PC-3 (cell line): ENCODE results near the gene ZNF311. TPM values are rescaled to one million over a fixed set of nuclear protein-coding genes. Genes with fewer than 3 reads are reported as not detected.

ENCODE experiments used
- ATAC-seq: fragments of 200-7000 bp; cut with Tn5 transposase; 2 replicates; pipeline ENCODE4 v1.9.1; 2020; ENCODE audit warnings: mild to moderate bottlenecking, moderate library complexity
- BruUV-seq: library from RNA; stranded (reverse); fragments of 400-500 nt; replicated peaks from 2 replicates; lab custom pipeline; 2021; lab: Mats Ljungman, UMichigan
- CTCF ChIA-PET: fragments of 300-600 bp; sonication (Branson Sonifier 250); formaldehyde crosslinking; loops from one replicate; lab custom pipeline; 2022; ENCODE audit warnings: antibody characterized with exemption; lab: Charles Lee
- POLR2A ChIA-PET: fragments of 300-600 bp; sonication (Branson Sonifier 250); formaldehyde crosslinking; loops from one replicate; lab custom pipeline; 2022; ENCODE audit warnings: antibody characterized with exemption; ENCODE audit not compliant: unreplicated experiment; lab: Charles Lee
- DNase-seq: peaks from one replicate; pipeline ENCODE4 v3.0.0-alpha.2; 2015
- H2AFZ ChIP-seq: fragments of 300-600 bp; sonication (generic); 2 replicates; pipeline ENCODE4 v1.6.0; 2016; ENCODE audit warnings: antibody characterized with exemption, low read length
- H3F3A ChIP-seq: fragments of 300-600 bp; sonication (generic); one replicate; pipeline ENCODE4 v1.6.0; 2017; ENCODE audit warnings: antibody characterized with exemption, low read length, control low read depth, mild to moderate bottlenecking; ENCODE audit not compliant: unreplicated experiment
- H3K27ac ChIP-seq: fragments of 300-600 bp; sonication (generic); 2 replicates; pipeline ENCODE4 v1.5.1; 2016; ENCODE audit warnings: mild to moderate bottlenecking, low read length
- H3K27me3 ChIP-seq: fragments of 300-600 bp; sonication (generic); 2 replicates; pipeline ENCODE4 v1.6.1; 2016; ENCODE audit warnings: low read length, mixed read lengths
- H3K36me3 ChIP-seq: fragments of 300-600 bp; sonication (generic); 2 replicates; pipeline ENCODE4 v1.6.1; 2016; ENCODE audit warnings: low read depth, mixed run types, low read length, mixed read lengths
- H3K4me1 ChIP-seq: fragments of 300-600 bp; sonication (generic); 2 replicates; pipeline ENCODE4 v1.5.1; 2016; ENCODE audit warnings: low read length; ENCODE audit not compliant: insufficient read depth
- H3K4me2 ChIP-seq: fragments of 300-600 bp; sonication (generic); 2 replicates; pipeline ENCODE4 v1.6.0; 2016; ENCODE audit warnings: low read length
- H3K4me3 ChIP-seq: fragments of 300-600 bp; sonication (generic); 2 replicates; pipeline ENCODE4 v1.5.1; 2016; ENCODE audit warnings: mild to moderate bottlenecking, low read length, mixed read lengths
- H3K79me2 ChIP-seq: fragments of 300-600 bp; sonication (generic); 2 replicates; pipeline ENCODE4 v1.6.1; 2017; ENCODE audit warnings: low read length, mixed read lengths
- H3K9ac ChIP-seq: fragments of 300-600 bp; sonication (generic); 2 replicates; pipeline ENCODE4 v1.6.0; 2016; ENCODE audit warnings: mild to moderate bottlenecking, low read length
- H3K9me2 ChIP-seq: fragments of 300-600 bp; sonication (generic); replicated peaks from 2 replicates; pipeline ENCODE4 v1.6.1; 2016; ENCODE audit warnings: mixed run types, low read length, mixed read lengths
- H3K9me3 ChIP-seq: fragments of 300-600 bp; sonication (generic); 2 replicates; pipeline ENCODE4 v1.6.1; 2016; ENCODE audit warnings: low read length, mixed read lengths
- H4K20me1 ChIP-seq: fragments of 300-600 bp; sonication (generic); 2 replicates; pipeline ENCODE4 v1.6.1; 2016; ENCODE audit warnings: low read length, mixed read lengths
- CTCF ChIP-seq: fragments of 300-600 bp; sonication (generic); conservative IDR thresholded peaks from 2 replicates; pipeline ENCODE4 v1.5.1; 2017; ENCODE audit warnings: antibody characterized with exemption, low read depth, mild to moderate bottlenecking, low read length
- EZH2 ChIP-seq: fragments of 300-600 bp; sonication (generic); IDR thresholded peaks from one replicate; pipeline ENCODE4 v1.6.1; 2017; ENCODE audit warnings: antibody characterized with exemption, mild to moderate bottlenecking, low read length; ENCODE audit not compliant: unreplicated experiment
- EZH2phosphoT487 ChIP-seq: fragments of 300-600 bp; sonication (generic); IDR thresholded peaks from 2 replicates; pipeline ENCODE4 v1.6.1; 2018; ENCODE audit warnings: mild to moderate bottlenecking, antibody characterized with exemption, low read length, borderline replicate concordance
- intact Hi-C: fragments of 100-400 bp; cut with micrococcal nuclease; formaldehyde crosslinking; loops from 2 replicates; pipeline ENCODE4 v1.9.0; 2023
- total RNA-seq: library from RNA; depleted of rRNA; stranded (reverse); fragments of >200 nt; gene quantifications from 2 replicates; pipeline ENCODE4 v1.2.3, GENCODE V29; 2014

ZNF311 gene
- total RNA-seq, 1 experiment from 2014 or later, result 0.04 TPM

DNA sequence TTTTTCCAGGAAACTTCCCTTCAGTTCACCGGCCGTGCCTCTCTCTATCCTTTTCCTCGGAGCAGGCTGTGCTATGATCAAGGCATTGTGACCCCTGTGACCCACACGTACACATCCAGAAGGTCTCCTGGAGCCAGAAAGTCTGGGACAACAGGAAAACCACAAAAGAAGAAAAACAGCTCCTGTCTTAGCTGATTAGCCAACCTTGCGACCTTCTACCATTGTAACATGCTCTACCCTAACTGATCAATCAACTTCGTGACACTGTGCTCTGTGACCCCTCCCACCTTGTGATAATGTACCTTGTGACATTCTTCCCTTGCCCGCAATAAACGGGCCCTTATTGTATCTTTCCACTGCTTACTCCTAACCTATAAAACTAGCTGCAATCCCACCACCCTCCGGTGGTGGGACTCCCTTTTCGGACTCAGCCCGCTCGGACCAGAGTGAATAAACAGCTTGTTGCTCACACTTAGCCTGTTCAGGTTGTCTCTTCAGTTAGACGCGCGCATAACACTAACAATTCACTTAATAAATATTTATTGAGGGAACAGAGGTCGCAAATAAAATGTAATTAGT is 24.2 kb downstream of the ZNF311 start:
- Histone ChIP-seq H3K9ac (peak overlapping the region; percentile 57), H3K4me3 (peak overlapping the region; percentile 92), H3K9me2 (no peaks in the 10 kb centered on the region), H4K20me1 (no peaks in the 10 kb centered on the region), H3K27me3 (no peaks in the 10 kb centered on the region), H3F3A (peaks cover 3% of the 10 kb centered on the region), H3K9me3 (no peaks in the 10 kb centered on the region), H3K79me2 (no peaks in the 10 kb centered on the region), H3K36me3 (no peaks in the 10 kb centered on the region), H3K27ac (peak overlapping the region; percentile 60), H2AFZ (peak overlapping the region; percentile 92), H3K4me2 (peak overlapping the region; percentile 86), H3K4me1 (peaks cover 39% of the 10 kb centered on the region)
- ChIA-PET CTCF (interaction anchor here (1.9 kb wide), 1 partner anchor 33 kb away, joined by 4 read pairs; no protein-coding TSS in a partner anchor), POLR2A (interaction anchor here (1.0 kb wide), 1 partner anchor 86 kb away, joined by 9 read pairs; no protein-coding TSS in a partner anchor)
- BruUV-seq, result no TSS peak
- ATAC-seq (peak; percentile 47), DNase-seq (peak; percentile 90)
- TF ChIP-seq CTCF, result peak; percentile 49; the same call in 1 of the 2 replicates
- TF ChIP-seq EZH2, result no peak
- intact Hi-C loops, result loop anchor here (1.0 kb wide), 2 partner anchors 28 to 40 kb away; no protein-coding TSS in a partner anchor

DNA sequence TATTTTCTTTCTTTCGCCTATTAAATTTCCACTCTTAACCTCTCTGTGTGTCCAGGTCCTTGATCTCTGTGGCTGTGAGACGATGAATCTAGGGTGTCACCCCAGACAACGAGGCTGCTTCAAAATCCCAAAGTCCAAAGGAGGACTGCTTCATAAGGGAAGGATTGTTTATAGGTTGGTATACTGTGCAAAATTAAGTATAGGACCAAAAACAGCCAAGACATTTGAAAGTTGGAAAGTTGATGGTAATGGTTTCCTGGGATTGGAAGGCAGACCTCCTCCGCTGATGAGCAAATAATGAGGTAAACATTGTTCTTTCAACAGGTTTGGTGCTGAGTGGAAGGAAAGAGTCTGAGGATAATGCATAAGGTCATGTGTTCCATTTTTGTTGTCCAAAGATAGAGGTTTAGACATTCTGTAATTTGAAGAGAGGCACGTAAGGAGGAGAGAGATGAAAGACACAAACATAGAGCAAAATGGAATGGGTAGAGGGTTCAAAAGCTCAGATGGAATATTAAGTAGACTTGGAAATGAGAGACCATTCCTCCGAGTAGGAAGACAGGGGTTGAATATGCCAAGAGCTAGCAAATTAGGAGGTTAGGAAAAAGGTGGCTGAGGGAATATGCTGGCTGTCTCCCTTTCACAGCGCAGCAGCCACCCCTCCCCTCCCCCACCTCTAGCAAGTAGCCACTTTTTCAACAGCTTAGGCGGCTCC is 24.8 kb downstream of the ZNF311 start:
- Histone ChIP-seq H3K9ac (peak overlapping the region; percentile 57), H3K27ac (peak overlapping the region; percentile 60), H3K27me3 (no peaks in the 10 kb centered on the region), H3K4me1 (peaks cover 39% of the 10 kb centered on the region), H2AFZ (peak overlapping the region; percentile 92), H3K79me2 (no peaks in the 10 kb centered on the region), H4K20me1 (no peaks in the 10 kb centered on the region), H3K9me2 (no peaks in the 10 kb centered on the region), H3K4me3 (peak overlapping the region; percentile 92), H3K36me3 (no peaks in the 10 kb centered on the region), H3K9me3 (no peaks in the 10 kb centered on the region), H3F3A (peaks cover 3% of the 10 kb centered on the region), H3K4me2 (peak overlapping the region; percentile 86)
- CTCF ChIA-PET, result interaction anchor here (1.9 kb wide), 1 partner anchor 32 kb away, joined by 4 read pairs; no protein-coding TSS in a partner anchor
- POLR2A ChIA-PET, result interaction anchor here (1.0 kb wide), 1 partner anchor 85 kb away, joined by 9 read pairs; no protein-coding TSS in a partner anchor
- BruUV-seq, result TSS peak; percentile 46
- DNase-seq (peak; percentile 11), ATAC-seq (no peak)
- TF ChIP-seq EZH2phosphoT487 (no peak), EZH2 (no peak), CTCF (no peak)
- intact Hi-C loops, result no loop called here

GRCh38 chr6:28979679-28980078 is 25.4 kb downstream of the ZNF311 start:
- TF ChIP-seq EZH2phosphoT487 (no peak), CTCF (no peak), EZH2 (no peak)
- H3K27ac ChIP-seq, result no peak overlapping the region
- no peaks in the 10 kb centered on the region for H3K9me2 ChIP-seq
- ChIA-PET CTCF (no interaction called here), POLR2A (no interaction called here)
- no peak overlapping the region for H2AFZ ChIP-seq
- H3K9ac ChIP-seq, result no peak overlapping the region
- no peak overlapping the region for H3K4me2 ChIP-seq
- intact Hi-C loops, result no loop called here
- no peaks in the 10 kb centered on the region for H3K9me3 ChIP-seq
- no peaks in the 10 kb centered on the region for H3K36me3 ChIP-seq
- DNase-seq (no peak), ATAC-seq (no peak)
- no peak overlapping the region for H3K4me3 ChIP-seq
- no peaks in the 10 kb centered on the region for H3K79me2 ChIP-seq
- peaks cover 3% of the 10 kb centered on the region for H3F3A ChIP-seq
- peaks cover 33% of the 10 kb centered on the region for H3K4me1 ChIP-seq
- H4K20me1 ChIP-seq, result no peaks in the 10 kb centered on the region
- BruUV-seq, result no TSS peak
- H3K27me3 ChIP-seq, result no peaks in the 10 kb centered on the region
